Measurements from ENCODE around the gene MBD4. TPM values are rescaled to one million over a fixed set of nuclear protein-coding genes. Genes with fewer than 3 reads are reported as not detected.

Gene MBD4
- total RNA-seq, 1 donor from 2014 or later, result 25.7 TPM

- no peak for DNase-seq (ENCODE audit: low read depth)
- no peak for TF ChIP-seq CTCF (conservative IDR thresholded peaks at IDR 0.05; ENCODE audit: low read depth, low read length)
- H3K4me3 ChIP-seq (ENCODE audit: low read depth, low read length), result no peak overlapping the region
These were observed 7.7 kb downstream of the MBD4 start for GRCh38 chr3:129432036-129432435.

- no peak for DNase-seq (ENCODE audit: low read depth)
- TF ChIP-seq CTCF (conservative IDR thresholded peaks at IDR 0.05; ENCODE audit: low read depth, low read length), result no peak
- H3K4me3 ChIP-seq (ENCODE audit: low read depth, low read length), result no peak overlapping the region
These were observed 10.1 kb downstream of the MBD4 start for GRCh38 chr3:129429602-129430001.

GRCh38 chr3:129429080-129429451 is 10.7 kb downstream of the MBD4 start:
- DNase-seq (ENCODE audit: low read depth), result no peak
- no peak overlapping the region for H3K4me3 ChIP-seq (ENCODE audit: low read depth, low read length)
- TF ChIP-seq CTCF (conservative IDR thresholded peaks at IDR 0.05; ENCODE audit: low read depth, low read length), result no peak

GRCh38 chr3:129428376-129429079 is 11.2 kb downstream of the MBD4 start, which contains the start of gene EFCAB12:
EFCAB12 (minus strand) TSS chr3:129428636; CDS start chr3:129428488, 148 bp downstream.
- DNase-seq (ENCODE audit: low read depth), result no peak
- TF ChIP-seq CTCF (conservative IDR thresholded peaks at IDR 0.05; ENCODE audit: low read depth, low read length), result peak; percentile 12
- peak within 1 kb of the TSS; percentile 77 for H3K4me3 ChIP-seq (ENCODE audit: low read depth, low read length)

- no peak for DNase-seq (ENCODE audit: low read depth)
- peak overlapping the region; percentile 77 for H3K4me3 ChIP-seq (ENCODE audit: low read depth, low read length)
- no peak for TF ChIP-seq CTCF (conservative IDR thresholded peaks at IDR 0.05; ENCODE audit: low read depth, low read length)
These were observed 11.8 kb downstream of the MBD4 start for GRCh38 chr3:129428007-129428375.

GRCh38 chr3:129425619-129426018 is 14.1 kb downstream of the MBD4 start:
- no peak overlapping the region for H3K4me3 ChIP-seq (ENCODE audit: low read depth, low read length)
- no peak for TF ChIP-seq CTCF (conservative IDR thresholded peaks at IDR 0.05; ENCODE audit: low read depth, low read length)
- DNase-seq (ENCODE audit: low read depth), result no peak

GRCh38 chr3:129425213-129425612 is 14.5 kb downstream of the MBD4 start:
- no peak for TF ChIP-seq CTCF (conservative IDR thresholded peaks at IDR 0.05; ENCODE audit: low read depth, low read length)
- H3K4me3 ChIP-seq (ENCODE audit: low read depth, low read length), result no peak overlapping the region
- no peak for DNase-seq (ENCODE audit: low read depth)
